ENCODE results near the gene CRBN. TPM values are rescaled to one million over a fixed set of nuclear protein-coding genes. Genes with fewer than 3 reads are reported as not detected.

Gene CRBN
- total and polyA plus RNA-seq, 10 donors: 33.4 to 123 (median 82.0) TPM

- H3K27me3 ChIP-seq (replicated peaks in 1 of 7): no peaks in the 10 kb centered on the region
- intact Hi-C loops (cut with DNase I; ENCODE audit: low total_unique reads): no loop called here
- H3K4me3 ChIP-seq: no peak overlapping the region
- TF ChIP-seq POLR2AphosphoS5 (IDR thresholded peaks at IDR 0.05) (no peak), CTCF (IDR thresholded peaks at IDR 0.05 in 8 of 11, conservative IDR thresholded peaks at IDR 0.05 in 3 of 11) (no peak), POLR2A (IDR thresholded peaks at IDR 0.05) (no peak)
- no peak overlapping the region for H3K27ac ChIP-seq
- peaks cover 0 to 27% (median 8%) of the 10 kb centered on the region in 6 donors for H3K4me1 ChIP-seq
- 74 to 97% (median 92%) methylated on average over 3 of the region's 3 CpGs for WGBS, 5 donors
- peaks cover 0 to 100% (median 76%) of the 10 kb centered on the region in 6 donors for H3K36me3 ChIP-seq
- H3K9me3 ChIP-seq: no peaks in the 10 kb centered on the region
- no peak for DNase-seq
Measured at GRCh38 chr3:3165650-3166049, 13.8 kb downstream of the CRBN start.

- Histone ChIP-seq H3K9me3 (no peaks in the 10 kb centered on the region), H3K36me3 (peaks cover 0 to 100% (median 75%) of the 10 kb centered on the region in 6 donors), H3K4me3 (no peak overlapping the region), H3K27me3 (replicated peaks in 1 of 7) (no peaks in the 10 kb centered on the region), H3K4me1 (peaks cover 0 to 23% (median 8%) of the 10 kb centered on the region in 6 donors), H3K27ac (no peak overlapping the region)
- no peak for DNase-seq
- 56 to 63% (median 61%) methylated on average over 3 of the region's 3 CpGs for WGBS, 5 donors
- TF ChIP-seq CTCF (IDR thresholded peaks at IDR 0.05 in 8 of 11, conservative IDR thresholded peaks at IDR 0.05 in 3 of 11) (no peak), POLR2A (IDR thresholded peaks at IDR 0.05) (no peak), POLR2AphosphoS5 (IDR thresholded peaks at IDR 0.05) (no peak)
- intact Hi-C loops (cut with DNase I; ENCODE audit: low total_unique reads): no loop called here
Measured at GRCh38 chr3:3165241-3165640, 14.2 kb downstream of the CRBN start.

- DNase-seq: no peak
- peaks cover 0 to 100% (median 76%) of the 10 kb centered on the region in 6 donors for H3K36me3 ChIP-seq
- TF ChIP-seq CTCF (IDR thresholded peaks at IDR 0.05 in 8 of 11, conservative IDR thresholded peaks at IDR 0.05 in 3 of 11) (no peak), POLR2AphosphoS5 (IDR thresholded peaks at IDR 0.05) (no peak), POLR2A (IDR thresholded peaks at IDR 0.05) (no peak)
- no peaks in the 10 kb centered on the region for H3K27me3 ChIP-seq (replicated peaks in 1 of 7)
- H3K27ac ChIP-seq: no peak overlapping the region
- WGBS, 5 donors: 81 to 93% (median 88%) methylated on average over 2 of the region's 2 CpGs
- H3K4me1 ChIP-seq: peaks cover 0 to 10% (median 2%) of the 10 kb centered on the region in 6 donors
- no peaks in the 10 kb centered on the region for H3K9me3 ChIP-seq
- intact Hi-C loops (cut with DNase I; ENCODE audit: low total_unique reads): no loop called here
- no peak overlapping the region for H3K4me3 ChIP-seq
Measured at GRCh38 chr3:3160826-3161225, 18.7 kb downstream of the CRBN start.

- WGBS, 5 donors: 92 to 96% (median 93%) methylated on average over 8 of the region's 8 CpGs
Measured at GRCh38 chr3:3157484-3157883, 22.0 kb downstream of the CRBN start.

More at GRCh38 chr3:3157484-3157883, 22.0 kb downstream of the CRBN start:
- H3K4me3 ChIP-seq: no peak overlapping the region
- intact Hi-C loops (cut with DNase I; ENCODE audit: low total_unique reads): no loop called here
- H3K27me3 ChIP-seq (replicated peaks in 1 of 7): no peaks in the 10 kb centered on the region
- H3K36me3 ChIP-seq: peaks cover 0 to 100% (median 75%) of the 10 kb centered on the region in 6 donors
- no peaks in the 10 kb centered on the region for H3K9me3 ChIP-seq
- no peak overlapping the region for H3K27ac ChIP-seq
- H3K4me1 ChIP-seq: peaks cover 0 to 21% (median 13%) of the 10 kb centered on the region in 6 donors
- no peak for TF ChIP-seq POLR2AphosphoS5 (IDR thresholded peaks at IDR 0.05)
- no peak for TF ChIP-seq CTCF (IDR thresholded peaks at IDR 0.05 in 8 of 11, conservative IDR thresholded peaks at IDR 0.05 in 3 of 11)
- no peak for TF ChIP-seq POLR2A (IDR thresholded peaks at IDR 0.05)
- no peak for DNase-seq
